Peyer's patch (tissue), 4 donors: ENCODE measurements around the gene TRAFD1.

Experiments used
- CTCF ChIP-seq, 6 experiments: fragments of 450-650 bp in 4 of 6; fragments of 200-600 bp in 2 of 6; sonication (generic) in 1 of 6; IDR thresholded peaks; one replicate each; pipeline ENCODE4 v1.5.1; 2017 to 2019; ENCODE audit warnings: antibody characterized with exemption in 6 of 6, mild to moderate bottlenecking in 3 of 6, moderate library complexity in 1 of 6
- POLR2A ChIP-seq, 2 donors: fragments of 450-650 bp; IDR thresholded peaks; one replicate each; pipeline ENCODE4 v1.5.1; 2017; ENCODE audit warnings: antibody characterized with exemption in 2 of 2, mild to moderate bottlenecking in 2 of 2, moderate library complexity in 2 of 2

GRCh38 chr12:112134731-112135130 lies 9.4 kb downstream of the TRAFD1 start:
- no peak for TF ChIP-seq POLR2A (IDR thresholded peaks at IDR 0.05)
- no peak for TF ChIP-seq CTCF (IDR thresholded peaks at IDR 0.05)
